Regular cardiac myocyte (primary cell): Measurements from ENCODE around the gene LYPLA2. TPM values are rescaled to one million over a fixed set of nuclear protein-coding genes. Genes with fewer than 3 reads are reported as not detected.

Experiments
- total RNA-seq: library from RNA; depleted of rRNA; stranded (reverse); fragments of >200 nt; gene quantifications from 2 replicates; pipeline ENCODE4 v1.2.3, GENCODE V29; 2014

LYPLA2 gene
- total RNA-seq = 29.3 and 52.0 TPM in 2 replicates

DNA sequence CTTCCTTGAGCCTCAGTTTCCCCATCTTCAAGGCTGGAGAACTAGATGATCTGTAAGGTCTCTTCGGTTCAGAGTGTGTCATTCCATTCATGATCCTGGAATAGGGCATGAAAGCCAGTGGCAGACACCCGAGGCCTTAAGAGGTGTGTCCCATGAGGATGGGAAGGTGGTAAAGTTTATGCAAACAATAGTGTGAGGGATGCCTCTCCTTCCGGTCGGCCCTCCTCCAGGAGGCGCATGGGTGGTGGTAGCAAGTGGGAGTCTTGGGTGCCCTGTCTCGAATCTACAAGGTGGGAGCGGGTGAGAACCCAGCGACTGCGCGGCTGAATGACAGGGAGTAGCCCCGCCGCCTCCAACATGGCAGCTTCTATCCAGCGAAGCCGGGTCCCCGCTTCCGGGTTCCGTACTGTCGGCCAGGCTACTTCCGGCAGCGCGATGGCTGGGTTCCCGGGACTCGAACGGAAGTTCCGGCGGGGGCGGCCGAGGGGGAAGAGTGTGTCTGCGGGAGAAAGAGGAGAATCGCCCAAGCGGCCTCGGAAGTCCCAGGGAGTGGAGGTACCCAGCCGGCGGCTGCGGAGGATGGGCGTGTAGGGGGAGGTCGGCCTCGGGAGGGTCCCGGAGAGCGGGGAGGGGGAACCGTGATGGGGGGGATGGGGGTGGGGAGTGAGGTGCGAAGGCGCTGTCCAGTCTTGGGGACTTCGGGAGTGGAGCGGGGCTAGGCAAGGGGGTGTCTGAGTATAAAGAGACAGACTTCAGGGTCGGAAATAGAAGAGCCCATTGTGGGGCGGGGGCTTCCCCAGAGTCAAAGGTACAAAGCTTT lies at the start of gene LYPLA2:
TSS of gene LYPLA2 (plus strand) at position 450 of the 820 bp plus-strand sequence. CDS start 1,538 bp downstream, outside the sequence.

GRCh38 chr1:23743287-23744152 lies 47.4 kb upstream of the LYPLA2 start, which contains the start of gene ELOA:
TSS of gene ELOA (plus strand) at chr1:23743471. CDS start at chr1:23743504, 33 bp downstream.

DNA sequence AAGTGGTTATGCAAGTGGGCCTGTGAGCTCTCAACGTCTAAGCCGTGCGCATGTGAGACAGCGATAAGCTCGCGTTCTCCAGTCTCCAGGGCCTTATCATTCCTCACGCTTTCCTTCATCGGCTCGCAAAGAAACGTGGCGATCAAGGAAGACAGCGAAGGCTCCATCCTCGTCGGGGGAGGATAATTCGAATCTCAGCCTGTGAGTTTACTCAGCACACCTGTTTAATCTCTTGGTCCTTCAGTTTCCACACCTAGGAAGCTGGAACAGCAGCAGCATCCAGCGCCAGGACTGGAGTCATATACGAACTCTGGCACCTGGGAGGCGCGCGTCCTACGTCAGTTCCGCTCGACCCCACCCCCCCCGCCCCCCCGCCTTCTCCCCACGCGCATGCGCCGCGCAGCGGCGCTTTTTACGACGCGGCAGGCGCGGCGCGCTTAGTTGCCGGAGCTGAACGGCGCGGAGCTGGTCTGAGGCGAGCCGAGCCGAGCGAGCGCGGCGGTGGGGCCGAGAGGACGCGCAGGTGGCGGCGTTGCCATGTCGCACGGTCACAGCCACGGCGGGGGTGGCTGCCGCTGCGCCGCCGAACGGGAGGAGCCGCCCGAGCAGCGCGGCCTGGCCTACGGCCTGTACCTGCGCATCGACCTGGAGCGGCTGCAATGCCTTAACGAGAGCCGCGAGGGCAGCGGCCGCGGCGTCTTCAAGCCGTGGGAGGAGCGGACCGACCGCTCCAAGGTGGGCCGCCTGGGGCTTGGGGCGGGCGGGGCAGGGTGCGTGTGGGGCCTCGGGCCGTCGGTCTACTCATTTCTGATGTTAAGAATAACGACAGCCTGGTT lies 12.7 kb upstream of the LYPLA2 start, which contains the start of gene PITHD1:
TSS of gene PITHD1 (plus strand) at position 440 of the 836 bp plus-strand sequence. CDS start at position 538, 98 bp downstream.

DNA sequence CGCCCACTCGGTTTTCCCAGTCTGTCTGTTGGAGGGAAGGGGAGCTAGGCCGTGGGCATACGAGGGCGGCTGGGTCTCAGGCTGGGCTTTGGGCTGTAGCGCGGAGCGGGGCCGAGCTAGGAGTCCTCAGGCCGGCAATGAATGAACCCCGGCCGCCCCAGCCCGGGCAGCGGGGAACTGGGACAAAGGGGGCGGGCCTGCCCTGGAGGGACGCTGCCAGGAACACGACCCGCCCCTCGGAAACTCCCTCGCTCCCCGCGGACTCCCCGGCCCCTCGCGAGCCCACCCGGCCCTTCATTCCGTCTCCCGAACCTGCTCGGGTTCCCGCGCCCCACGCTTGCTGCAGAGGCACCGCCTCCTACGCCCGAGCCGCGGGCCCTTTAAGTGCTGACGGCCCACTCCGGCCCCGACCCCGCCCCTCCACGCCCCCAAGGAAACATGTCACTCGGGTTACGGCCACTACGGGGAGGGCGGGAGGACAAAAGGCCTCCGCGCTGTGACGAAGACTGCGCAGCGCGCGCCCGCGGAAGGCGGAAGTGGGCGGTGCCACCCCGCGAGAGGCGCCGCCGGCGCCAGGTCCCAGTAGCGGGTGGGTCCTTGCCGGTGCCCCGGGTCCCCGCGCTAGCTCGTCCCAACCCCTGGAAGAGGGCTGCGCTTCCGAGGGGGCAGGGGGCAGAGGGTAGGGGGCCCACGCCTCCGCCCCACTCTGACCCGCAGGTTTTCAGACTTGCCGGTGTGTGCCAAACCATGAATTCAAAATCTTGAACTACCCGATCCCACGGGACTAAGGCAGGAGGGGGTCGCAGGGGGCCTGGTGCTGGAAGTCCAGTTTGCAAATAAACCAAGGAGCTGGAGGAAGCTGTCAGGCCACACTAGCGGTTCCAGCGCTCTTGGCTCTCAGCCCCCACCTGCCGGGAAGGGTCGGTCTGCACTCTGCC lies 9.7 kb downstream of the LYPLA2 start, which contains the start of gene GALE:
TSS of gene GALE (minus strand) at position 355 of the 938 bp plus-strand sequence. CDS start 1,747 bp downstream, outside the sequence.

DNA sequence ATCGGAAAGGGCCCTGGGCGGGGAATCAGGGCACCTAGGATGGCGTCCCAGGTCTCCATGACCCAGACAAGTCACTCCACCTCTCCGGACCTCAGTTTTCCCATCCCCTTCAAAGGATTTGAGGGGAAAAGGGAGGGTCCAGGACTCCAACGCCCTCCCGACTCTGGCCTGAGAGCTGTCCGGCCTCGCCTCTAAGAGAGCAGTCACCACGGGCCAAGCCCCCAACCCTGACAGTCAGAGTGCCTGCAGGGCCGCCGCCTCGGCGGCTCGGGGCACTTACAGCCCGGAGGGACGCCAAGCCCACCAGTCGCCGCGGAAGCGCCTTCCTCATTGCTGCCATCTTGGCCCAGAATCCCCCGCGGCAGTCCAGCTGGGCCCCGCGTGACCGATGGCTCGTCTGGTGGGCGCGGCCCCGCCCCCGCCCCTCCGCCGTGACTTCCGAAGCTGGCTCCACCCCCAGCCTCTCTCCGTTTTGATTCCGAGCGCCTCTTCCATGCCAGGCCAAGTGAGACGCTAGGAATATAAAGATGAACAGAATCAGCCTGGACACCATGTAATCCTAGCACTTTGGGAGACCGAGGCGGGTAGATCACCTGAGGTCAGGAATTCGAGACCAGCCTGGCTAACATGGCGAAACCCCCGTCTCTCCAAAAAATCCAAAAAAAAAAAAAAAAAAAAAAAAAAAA lies 34.3 kb downstream of the LYPLA2 start, which contains the start of gene HMGCL:
TSS of gene HMGCL (minus strand) at position 354 of the 686 bp plus-strand sequence. CDS start at position 340, 14 bp downstream.

Other genes starting within 250 kb of the LYPLA2 start
- gene ID3, start 231.6 kb upstream of the LYPLA2 start, total RNA-seq = 289 and 387 TPM in 2 replicates
- 992 and 1,142 TPM in 2 replicates for gene RPL11, start 99.3 kb upstream of the LYPLA2 start, total RNA-seq
- 21.1 and 46.4 TPM in 2 replicates for gene ELOA, start 47.7 kb upstream of the LYPLA2 start, total RNA-seq
- 33.3 and 45.8 TPM in 2 replicates for gene PITHD1, start 12.7 kb upstream of the LYPLA2 start, total RNA-seq
- 16.6 and 36.0 TPM in 2 replicates for gene GALE, start 9.6 kb downstream of the LYPLA2 start, total RNA-seq
- 42.2 and 63.4 TPM in 2 replicates for gene HMGCL, start 34.3 kb downstream of the LYPLA2 start, total RNA-seq
- 7.3 and 34.4 TPM in 2 replicates for gene FUCA1, start 77.1 kb downstream of the LYPLA2 start, total RNA-seq
- gene CNR2, start 122.2 kb downstream of the LYPLA2 start, total RNA-seq = not detected in 2 replicates
- 118 and 162 TPM in 2 replicates for gene PNRC2, start 168.7 kb downstream of the LYPLA2 start, total RNA-seq
- gene SRSF10, start 189.2 kb downstream of the LYPLA2 start, total RNA-seq = 77.8 and 109 TPM in 2 replicates